NCI-H2196 (cell line): ENCODE results near the gene RTN4.
A peak's percentile ranks its signal among the peaks of the same experiment; 100 is the strongest.

Experiments used
- DNase-seq: peaks from one replicate; lab custom pipeline; 2025; ENCODE audit not compliant: unreplicated experiment; lab: John Stamatoyannopoulos, UW

RTN4 gene

DNA sequence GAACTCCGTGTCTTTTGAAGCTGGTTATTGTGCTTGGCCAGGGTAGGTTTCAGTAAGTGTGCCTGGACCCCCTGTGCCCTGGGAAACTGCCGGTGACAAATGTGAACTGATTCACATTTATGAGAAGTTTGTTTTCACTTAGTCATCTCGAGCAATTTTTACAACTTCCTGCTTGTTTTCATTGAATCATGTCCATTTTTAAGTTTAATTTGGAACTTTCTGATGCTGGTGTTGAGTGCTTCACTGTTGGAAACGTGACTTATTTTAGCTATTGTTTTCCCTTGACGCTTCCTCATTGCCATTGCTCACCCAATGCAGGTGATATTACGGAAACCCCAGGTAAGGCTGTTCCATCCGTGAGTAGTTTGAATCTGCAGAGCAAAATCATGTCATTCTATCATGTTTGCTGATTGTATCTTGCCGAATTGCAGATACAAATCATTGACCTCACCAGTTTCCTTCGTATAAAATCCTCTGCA lies 97.2 kb downstream of the RTN4 start:
- DNase-seq = no peak

DNA sequence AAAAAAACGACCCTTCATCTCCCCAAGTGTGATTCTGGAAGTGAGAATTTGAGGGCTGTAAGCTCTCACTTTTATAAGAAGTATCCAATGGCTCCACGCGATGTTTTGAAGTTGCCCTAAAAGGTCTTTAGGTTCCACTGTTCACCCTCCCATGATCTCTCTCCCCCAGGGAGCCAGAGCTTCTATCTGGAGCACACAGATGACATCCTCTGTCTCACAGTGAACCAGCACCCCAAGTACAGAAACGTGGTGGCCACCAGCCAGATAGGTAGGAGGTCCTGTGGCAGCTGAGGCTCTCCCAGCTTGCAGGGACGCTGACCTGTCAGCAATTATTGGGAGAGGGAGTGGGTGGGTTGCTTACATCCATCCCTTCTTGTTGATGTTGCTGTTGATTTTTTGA lies 97.8 kb downstream of the RTN4 start:
- DNase-seq = no peak

- DNase-seq = no peak
Observed at GRCh38 chr2:54950811-54951210, 99.4 kb downstream of the RTN4 start.

DNA sequence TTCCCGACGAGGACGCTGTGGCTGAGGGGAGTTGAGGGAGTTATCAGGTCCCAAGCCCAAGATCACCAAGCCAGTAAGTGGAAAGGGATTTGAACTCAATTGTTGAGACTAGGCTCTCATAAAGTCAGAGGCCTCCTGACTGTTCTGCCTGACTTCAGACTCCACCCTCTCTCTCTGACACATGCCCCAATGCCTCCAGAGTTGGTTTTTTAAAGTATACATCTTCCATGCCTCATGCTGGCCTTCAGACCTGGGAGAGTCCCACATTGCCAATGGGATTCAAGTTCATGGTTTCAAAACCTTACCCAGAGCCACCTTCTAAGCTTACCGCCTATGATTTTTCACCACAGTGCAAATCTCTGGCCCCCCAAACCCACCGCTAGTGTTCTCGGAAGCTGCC lies 100.8 kb downstream of the RTN4 start:
- DNase-seq = no peak

DNA sequence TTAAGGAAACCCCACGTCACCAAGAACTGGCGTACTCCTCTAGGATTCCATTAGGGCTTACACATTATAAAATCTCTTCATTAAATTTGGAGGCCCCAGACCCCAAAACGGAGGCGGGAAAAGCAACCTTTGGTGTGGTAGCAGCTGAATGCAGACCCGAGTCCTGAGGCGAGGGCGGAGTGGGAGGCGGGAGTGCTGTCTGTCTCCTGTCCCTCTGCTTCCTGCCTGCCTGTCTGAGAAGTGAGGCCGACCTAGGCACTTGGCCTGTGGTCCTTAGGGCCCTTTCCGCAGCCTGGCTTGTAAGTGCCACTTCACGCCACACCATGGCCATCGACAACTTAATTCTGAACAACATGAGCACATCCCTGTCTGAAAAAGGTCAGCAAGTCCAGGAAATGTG lies 102.1 kb downstream of the RTN4 start:
- no peak for DNase-seq

- no peak for DNase-seq
Observed at GRCh38 chr2:54947646-54948045, 102.6 kb downstream of the RTN4 start.

DNA sequence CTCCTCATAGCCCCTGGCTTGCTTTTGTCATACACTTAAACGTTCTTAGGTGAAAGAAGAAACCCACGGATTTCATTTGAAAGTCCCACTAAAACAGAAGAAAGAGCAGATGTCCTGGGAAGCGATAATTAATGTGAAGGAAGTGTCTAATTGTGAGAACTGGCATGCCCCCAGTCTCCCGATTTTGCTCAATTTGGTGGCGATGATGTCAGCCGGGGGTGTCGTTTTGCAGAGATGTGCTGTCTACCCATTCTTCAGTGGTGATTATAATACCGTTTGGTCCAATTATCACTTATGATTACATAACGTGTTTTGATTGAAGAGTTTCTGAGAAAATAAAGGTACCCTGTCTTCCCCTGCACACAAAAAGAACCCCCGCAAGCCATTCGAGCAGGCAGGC lies 103.1 kb downstream of the RTN4 start:
- no peak for DNase-seq

DNA sequence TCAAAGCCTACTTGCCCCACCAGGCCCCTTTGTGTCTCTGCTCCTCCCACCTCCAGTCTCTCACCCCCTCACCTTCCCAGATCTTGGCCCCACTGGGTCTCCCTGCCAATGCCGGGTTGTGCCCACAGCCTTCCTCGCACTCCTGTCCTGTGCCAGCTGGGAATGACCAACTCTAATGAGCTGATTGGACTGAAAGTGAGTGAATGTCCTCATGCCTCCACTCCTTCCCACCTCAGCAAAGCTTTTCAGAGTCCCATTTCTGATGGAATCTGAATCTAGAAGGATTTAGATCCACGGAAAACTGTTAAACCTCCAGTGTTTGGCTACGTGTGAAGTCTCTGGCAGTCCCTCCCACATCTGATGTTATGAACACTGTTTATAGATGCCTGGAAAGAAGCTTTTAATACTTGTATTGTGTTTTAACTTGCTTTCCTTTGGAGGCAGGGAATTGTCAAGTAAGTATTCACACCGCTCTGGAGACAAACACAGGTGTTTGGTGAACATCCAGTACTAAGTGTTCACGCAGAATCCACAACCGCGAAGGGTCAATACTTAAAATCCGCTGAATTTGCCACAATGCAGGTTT lies 103.9 kb downstream of the RTN4 start:
- DNase-seq = no peak

DNA sequence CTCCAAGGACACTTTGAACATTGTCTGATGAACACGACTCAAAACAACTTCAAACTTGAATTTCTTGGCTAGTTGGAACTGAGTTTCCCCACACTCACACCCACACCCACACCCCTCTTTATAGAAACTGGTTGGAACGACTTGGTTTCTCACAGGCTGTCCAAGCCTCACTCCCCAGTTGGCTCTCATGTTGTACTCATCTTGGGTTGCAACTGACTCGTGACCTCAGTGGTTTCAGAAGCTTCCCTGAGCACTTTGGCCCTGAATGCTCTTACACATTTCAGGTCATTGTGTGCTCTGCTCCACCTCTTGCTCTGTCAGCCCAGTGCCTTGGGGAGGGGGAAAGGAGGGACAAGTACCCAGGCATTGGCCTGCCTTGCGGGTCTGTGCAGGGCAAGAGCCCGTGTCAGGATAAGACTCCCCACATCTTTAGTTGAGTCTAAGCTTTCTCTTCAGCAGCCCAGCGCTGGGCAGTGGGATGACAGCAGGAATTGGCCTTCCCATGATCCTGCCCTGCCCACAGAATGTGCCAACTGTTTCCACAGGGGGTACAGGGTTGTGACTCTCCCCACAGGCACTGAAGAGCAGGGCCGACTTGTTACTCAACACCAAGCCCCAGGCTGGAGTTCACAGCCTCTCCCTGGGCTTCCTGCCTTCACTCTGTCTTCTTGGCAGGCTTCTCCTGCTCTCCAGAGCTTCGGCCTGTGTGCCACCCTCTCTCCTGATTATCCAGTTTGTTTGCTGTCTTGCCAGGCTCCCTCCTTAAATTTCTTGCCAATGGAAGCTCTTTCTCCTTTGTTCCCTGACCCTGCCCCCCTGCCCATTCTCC lies 104.6 kb downstream of the RTN4 start:
- peak; percentile 7 for DNase-seq

GRCh38 chr2:54944724-54945326 lies 105.4 kb downstream of the RTN4 start:
- DNase-seq = no peak

DNA sequence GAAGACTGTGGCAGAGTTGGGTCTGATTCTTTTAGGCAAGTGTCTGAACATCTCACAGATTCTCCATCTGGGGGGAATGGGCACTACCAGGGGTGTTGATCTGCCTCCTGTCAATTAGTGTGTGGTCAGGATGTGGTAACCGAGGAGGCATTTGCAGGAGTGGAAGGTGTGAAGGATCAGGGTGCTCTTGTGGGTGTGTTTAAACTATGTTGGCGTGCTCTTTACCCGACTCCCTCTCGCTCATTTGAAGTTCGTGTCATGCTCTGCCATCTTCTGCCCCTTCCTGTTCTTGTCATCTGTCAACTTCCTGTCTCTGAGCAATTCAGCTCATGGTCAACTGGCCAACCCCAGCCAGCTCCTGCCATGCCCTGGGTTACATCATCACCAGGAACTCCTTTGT lies 107.9 kb downstream of the RTN4 start:
- DNase-seq = no peak

DNA sequence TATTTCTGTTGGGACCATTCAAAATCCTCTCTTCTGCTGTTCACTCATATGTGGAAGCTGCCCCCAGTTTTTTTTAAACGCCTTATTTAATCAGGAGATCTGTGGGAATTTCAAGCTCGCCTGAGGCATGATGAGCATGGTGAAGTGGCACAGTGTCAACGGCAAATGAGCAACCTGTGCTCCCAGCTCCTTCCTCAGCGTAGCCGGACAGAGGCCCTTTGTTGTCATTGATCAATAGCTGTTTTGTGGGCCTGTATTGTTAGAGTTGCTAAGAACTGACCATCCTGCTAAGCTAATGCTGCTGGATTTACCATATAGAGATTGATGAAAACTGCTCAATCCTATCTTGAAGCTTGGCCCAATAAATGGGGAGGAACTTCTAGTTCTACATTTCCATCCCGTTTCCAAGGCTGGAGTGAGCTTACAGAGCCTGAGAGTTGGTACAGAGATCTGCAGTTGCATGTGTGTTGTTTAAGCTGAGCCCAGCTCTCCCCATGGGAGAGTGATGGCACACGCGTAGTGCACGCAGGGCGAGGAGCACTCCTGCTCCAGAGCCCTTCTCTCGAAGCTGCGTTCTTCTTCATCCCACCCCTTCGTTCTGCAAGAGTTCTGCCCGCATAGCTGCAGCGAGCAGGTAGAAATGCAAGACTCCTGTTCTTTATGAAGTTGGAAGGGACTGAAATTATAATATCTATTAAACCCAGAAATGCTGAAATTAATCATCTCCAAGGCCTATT lies 108.8 kb downstream of the RTN4 start:
- no peak for DNase-seq

DNA sequence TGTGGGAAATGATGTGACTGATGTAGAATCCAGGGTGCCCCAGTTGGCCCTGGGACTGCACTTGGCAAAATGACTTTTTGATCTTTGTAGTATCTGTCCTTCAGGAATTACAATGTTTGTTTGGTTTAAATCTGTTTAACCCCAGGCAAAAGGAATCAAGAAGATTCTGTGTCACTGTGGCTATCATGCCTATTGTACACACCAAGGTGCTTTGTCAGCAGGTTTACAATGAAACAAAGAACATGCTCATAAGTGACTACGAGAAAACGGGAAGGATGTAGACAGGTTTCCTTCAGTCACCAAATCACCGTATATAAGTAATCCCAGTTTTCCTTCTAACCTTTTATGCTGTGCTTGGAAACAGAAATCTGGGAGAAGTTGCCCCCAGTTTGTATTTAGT lies 109.5 kb downstream of the RTN4 start:
- no peak for DNase-seq

DNA sequence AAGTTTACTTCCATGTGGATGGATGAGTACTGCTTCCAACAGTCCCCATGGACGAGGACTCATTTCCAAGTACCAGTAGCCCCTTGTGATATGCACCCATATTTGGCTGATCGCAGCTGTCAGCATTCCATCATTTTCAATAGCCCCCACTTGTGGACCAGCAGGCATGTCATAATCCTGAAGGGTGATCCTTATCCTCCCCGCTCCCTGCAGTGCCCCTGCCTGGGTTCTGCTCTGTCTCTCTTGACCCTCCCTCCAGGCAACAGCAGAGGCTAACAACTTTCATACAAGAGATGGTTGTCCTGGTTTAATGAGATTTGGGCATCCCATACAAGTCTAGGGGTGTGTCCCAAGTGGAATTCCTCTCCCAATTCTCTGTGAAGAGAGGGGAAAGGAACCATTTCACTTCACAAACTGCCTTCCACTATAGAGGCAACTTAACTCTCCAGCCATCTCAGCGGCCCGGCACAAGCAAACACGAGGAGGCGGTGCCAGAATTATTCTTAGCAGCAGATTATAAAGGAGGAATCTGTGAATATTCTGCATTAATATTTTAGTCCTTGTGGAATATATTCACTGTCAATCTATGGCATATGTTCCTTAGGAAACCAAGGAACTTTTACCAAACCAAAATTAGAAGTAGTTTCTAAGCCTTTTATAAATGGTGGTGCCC lies 110.7 kb downstream of the RTN4 start:
- no peak for DNase-seq

- no peak for DNase-seq
Observed at GRCh38 chr2:54936766-54937165, 113.5 kb downstream of the RTN4 start.

DNA sequence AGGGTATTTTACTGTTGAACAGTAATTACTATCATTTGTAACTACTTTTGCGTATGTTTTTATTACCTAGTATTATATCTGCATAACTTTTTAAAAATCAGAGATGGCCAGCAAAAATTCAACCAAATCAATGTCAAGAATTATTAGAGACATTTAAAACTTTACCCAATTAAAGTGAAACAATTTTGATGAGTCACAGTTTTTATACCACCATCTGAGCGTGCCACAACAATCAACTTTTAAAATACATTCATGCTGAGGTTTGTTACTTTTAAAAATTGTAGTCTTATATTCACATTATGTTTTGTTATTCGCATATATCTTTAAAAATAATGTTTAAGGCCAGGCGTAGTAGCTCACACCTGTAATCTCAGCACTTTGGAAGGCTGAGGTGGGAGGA lies 114.9 kb downstream of the RTN4 start:
- DNase-seq = no peak

DNA sequence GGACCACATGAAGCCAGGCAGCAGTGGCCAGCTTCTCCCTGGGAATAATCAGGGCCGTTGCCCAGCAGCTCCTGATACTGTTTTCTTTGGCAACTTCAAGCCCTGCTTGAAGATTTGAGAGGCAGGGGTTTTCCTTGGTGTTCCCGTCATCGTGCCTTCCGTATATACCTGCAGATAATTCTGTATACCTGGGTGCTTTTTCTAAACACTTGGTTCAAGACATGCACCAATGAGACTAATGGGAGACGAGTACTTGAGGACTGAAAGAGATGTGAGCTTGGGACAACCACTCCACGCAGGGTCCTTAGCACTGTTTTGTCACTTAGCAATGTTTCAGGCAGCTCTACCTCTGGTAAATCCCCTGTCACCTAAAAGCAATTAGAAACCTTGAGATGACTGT lies 118.8 kb downstream of the RTN4 start:
- no peak for DNase-seq

DNA sequence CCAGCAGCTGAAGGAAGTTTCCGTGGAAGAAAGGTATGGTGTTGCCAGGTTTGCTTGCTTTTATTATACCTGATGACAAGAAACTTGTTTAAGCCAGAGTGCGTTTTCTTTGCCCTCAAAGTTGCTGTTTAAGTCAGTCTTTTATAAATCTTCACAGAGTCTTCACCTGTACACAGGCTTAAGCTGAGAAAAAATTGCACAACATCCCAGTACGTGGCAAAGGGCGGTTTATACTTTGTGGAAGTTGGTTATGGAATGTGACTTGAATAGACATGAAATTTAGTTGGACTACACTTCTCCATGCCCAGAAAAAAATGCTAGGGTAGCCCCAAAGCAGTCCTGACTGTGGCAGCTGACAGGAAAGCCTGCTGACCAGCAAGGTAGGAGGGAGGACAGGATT lies 121.5 kb downstream of the RTN4 start:
- DNase-seq = no peak

GRCh38 chr2:54927751-54928615 lies 122.3 kb downstream of the RTN4 start:
- DNase-seq = no peak

- no peak for DNase-seq
Observed at GRCh38 chr2:54927085-54927750, 123.0 kb downstream of the RTN4 start.
